Tibial nerve (tissue), 4 donors: Measurements from ENCODE around the gene PPP6R2. TPM values are rescaled to one million over a fixed set of nuclear protein-coding genes. Genes with fewer than 3 reads are reported as not detected.
A peak's percentile ranks its signal among the peaks of the same experiment; 100 is the strongest.
"Not testable (repeated sequence)": the region's sequence is repeated elsewhere in the genome, so short reads cannot be mapped to it uniquely, and the experiment has no call there.

Source experiments
- DNase-seq, 2 donors: peaks; one replicate each; pipeline ENCODE4 v3.0.0-alpha.2; 2019; ENCODE audit warnings: low spot score in 2 of 2
- H3K27ac ChIP-seq, 4 donors: fragments of 200-600 bp; sonication (generic) in 3 of 4; one replicate each; pipeline ENCODE4 v1.5.1; 2017 to 2019; ENCODE audit warnings: mild to moderate bottlenecking in 1 of 4
- H3K27me3 ChIP-seq, 2 donors: fragments of 200-600 bp; sonication (generic) in 1 of 2; one replicate each; pipeline versions ENCODE4 v1.5.1 to v1.6.0; 2017 to 2019
- H3K36me3 ChIP-seq, 3 donors: fragments of 200-600 bp; sonication (generic); one replicate each; pipeline ENCODE4 v1.5.1; 2018 to 2019
- H3K4me1 ChIP-seq, 4 donors: fragments of 200-600 bp; sonication (generic) in 3 of 4; one replicate each; pipeline ENCODE4 v1.5.1; 2017 to 2019
- H3K4me3 ChIP-seq, 4 donors: fragments of 200-600 bp; sonication (generic) in 3 of 4; one replicate each; pipeline ENCODE4 v1.5.1; 2017 to 2019; ENCODE audit warnings: mild to moderate bottlenecking in 1 of 4, moderate library complexity in 1 of 4
- H3K9me3 ChIP-seq, 4 donors: fragments of 200-600 bp; sonication (generic) in 3 of 4; one replicate each; pipeline ENCODE4 v1.5.1; 2017 to 2019
- EP300 ChIP-seq, 2 donors: sonication (generic); formaldehyde crosslinking; IDR thresholded peaks; one replicate each; pipeline ENCODE4 v1.6.1; 2017; ENCODE audit warnings: antibody characterized with exemption in 2 of 2, mild to moderate bottlenecking in 1 of 2
- POLR2A ChIP-seq, 2 donors: fragments of 450-650 bp; IDR thresholded peaks; one replicate each; pipeline ENCODE4 v1.6.1; 2017; ENCODE audit warnings: antibody characterized with exemption in 2 of 2, mild to moderate bottlenecking in 2 of 2, moderate library complexity in 2 of 2
- WGBS, 2 donors: methylation state at CpG; one replicate each; pipeline ENCODE4 v1.1.5; 2018; 5-methylcytosine and 5-hydroxymethylcytosine counted together
- total RNA-seq, 4 donors: library from RNA; depleted of rRNA; stranded (reverse); fragments of >200 nt; gene quantifications; one replicate each; pipeline ENCODE4 v1.1.0, GENCODE V29; 2016
- TF ChIP-seq, protein P1 (sequence below), 5 experiments: fragments of 200-600 bp in 3 of 5; fragments of 450-650 bp in 2 of 5; sonication (generic) in 3 of 5; IDR thresholded peaks; one replicate each; pipeline ENCODE4 v1.5.1; 2016 to 2019; ENCODE audit warnings: antibody characterized with exemption in 5 of 5, mild to moderate bottlenecking in 3 of 5, moderate library complexity in 2 of 5

Gene PPP6R2
- total RNA-seq, 4 donors from 2014 or later = 55.9 to 112 (median 76.7) TPM

DNA sequence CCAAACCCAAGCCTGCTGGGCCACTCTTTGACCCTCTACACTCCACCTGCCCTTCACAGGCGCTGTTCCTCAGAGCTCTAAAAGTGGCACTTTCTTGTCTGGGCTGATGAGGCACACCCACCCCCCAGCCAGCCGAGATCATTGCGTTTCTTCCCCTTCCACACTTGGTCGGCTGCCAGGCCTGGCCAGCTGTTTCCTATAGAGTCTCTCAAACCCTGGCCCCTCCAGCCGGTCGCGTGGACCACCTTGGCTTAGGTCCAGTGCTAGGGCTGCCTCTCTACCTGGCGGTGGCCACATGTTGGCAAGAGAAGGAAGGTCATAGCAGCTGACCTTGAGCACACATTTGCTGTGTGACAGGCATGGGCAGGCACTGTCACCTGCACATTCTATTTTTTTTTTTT is 60.6 kb downstream of the PPP6R2 start:
- no peak for TF ChIP-seq EP300 (IDR thresholded peaks at IDR 0.05)
- TF ChIP-seq, protein P1, sequence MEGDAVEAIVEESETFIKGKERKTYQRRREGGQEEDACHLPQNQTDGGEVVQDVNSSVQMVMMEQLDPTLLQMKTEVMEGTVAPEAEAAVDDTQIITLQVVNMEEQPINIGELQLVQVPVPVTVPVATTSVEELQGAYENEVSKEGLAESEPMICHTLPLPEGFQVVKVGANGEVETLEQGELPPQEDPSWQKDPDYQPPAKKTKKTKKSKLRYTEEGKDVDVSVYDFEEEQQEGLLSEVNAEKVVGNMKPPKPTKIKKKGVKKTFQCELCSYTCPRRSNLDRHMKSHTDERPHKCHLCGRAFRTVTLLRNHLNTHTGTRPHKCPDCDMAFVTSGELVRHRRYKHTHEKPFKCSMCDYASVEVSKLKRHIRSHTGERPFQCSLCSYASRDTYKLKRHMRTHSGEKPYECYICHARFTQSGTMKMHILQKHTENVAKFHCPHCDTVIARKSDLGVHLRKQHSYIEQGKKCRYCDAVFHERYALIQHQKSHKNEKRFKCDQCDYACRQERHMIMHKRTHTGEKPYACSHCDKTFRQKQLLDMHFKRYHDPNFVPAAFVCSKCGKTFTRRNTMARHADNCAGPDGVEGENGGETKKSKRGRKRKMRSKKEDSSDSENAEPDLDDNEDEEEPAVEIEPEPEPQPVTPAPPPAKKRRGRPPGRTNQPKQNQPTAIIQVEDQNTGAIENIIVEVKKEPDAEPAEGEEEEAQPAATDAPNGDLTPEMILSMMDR (IDR thresholded peaks at IDR 0.05) = no peak
- TF ChIP-seq POLR2A (IDR thresholded peaks at IDR 0.05) = no peak
- Histone ChIP-seq H3K27me3 (no peaks in the 10 kb centered on the region), H3K9me3 (no peaks in the 10 kb centered on the region), H3K4me1 (peaks cover 0 to 41% (median 1%) of the 10 kb centered on the region in 4 donors), H3K36me3 (peaks cover 0 to 34% (median 5%) of the 10 kb centered on the region in 3 donors), H3K4me3 (no peak overlapping the region), H3K27ac (peak overlapping the region in 2 of 4 donors; percentile 43 to 59)
- peak; percentile 49 to 55 for DNase-seq
- 43 to 48% methylated on average over 8 of the region's 8 CpGs for WGBS, 2 donors

DNA sequence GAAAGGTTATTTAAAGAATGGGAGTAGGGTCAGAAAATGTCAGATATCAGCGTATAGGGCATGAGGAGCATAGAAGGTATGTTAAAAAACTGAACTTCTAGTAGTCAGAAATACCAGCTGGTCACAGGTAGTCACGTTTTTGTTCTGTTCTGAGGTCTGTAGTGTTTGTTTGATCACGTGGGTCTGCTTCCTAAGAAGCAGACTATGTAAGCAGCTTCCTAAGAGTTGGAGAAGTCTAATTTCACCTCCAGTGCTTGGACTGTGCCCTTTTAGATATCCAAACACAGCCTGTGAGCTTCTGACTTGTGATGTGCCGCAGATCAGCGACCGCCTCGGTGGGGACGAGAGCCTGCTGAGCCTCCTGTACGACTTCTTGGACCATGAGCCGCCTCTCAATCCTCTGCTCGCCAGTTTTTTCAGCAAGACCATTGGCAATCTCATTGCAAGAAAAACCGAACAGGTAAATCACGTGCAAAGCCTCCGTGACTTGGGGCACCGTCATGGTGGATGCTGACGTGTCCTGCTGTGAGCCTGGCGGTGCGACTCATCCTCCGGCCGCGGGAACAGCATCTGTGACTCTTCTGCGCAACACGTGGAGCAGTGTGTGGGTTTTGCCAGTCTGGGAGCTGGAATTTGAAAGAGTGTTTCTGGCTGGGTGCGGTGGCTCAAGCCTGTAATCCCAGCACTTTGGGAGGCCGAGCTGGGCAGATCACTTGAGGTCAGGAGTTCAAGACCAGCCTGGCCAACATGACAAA is 63.5 kb downstream of the PPP6R2 start:
- Histone ChIP-seq H3K27ac (no peak overlapping the region), H3K9me3 (no peaks in the 10 kb centered on the region), H3K4me1 (peaks cover 0 to 21% (median 0%) of the 10 kb centered on the region in 4 donors), H3K4me3 (no peak overlapping the region), H3K36me3 (peaks cover 0 to 41% (median 5%) of the 10 kb centered on the region in 3 donors), H3K27me3 (no peaks in the 10 kb centered on the region)
- no peak for DNase-seq
- 92 to 93% methylated on average over 23 to 25 of the region's 25 CpGs for WGBS, 2 donors
- no peak for TF ChIP-seq POLR2A (IDR thresholded peaks at IDR 0.05)
- TF ChIP-seq, protein P1 (IDR thresholded peaks at IDR 0.05) = no peak
- no peak for TF ChIP-seq EP300 (IDR thresholded peaks at IDR 0.05)

DNA sequence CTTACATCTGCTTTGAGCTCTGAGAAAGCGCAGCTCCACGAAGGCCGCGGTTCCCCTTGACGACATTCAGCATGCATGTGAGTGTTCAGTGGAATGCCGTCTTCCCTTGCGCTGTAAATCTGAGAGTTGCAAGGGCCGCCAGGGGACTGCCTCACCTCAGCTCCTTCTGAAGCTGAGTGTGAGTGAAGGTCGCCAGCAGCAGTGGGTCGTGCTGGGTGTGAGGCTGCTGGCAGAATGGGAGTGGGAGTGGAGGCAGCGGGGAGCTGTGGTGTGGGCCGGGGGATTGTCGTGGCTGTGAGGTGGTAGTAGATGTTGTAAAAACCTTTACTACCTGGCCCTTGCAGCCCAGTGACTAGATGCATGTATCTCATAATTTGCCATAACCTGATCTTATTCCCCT is 65.2 kb downstream of the PPP6R2 start:
- no peak overlapping the region for H3K4me3 ChIP-seq
- 90 to 94% methylated on average over 13 of the region's 13 CpGs for WGBS, 2 donors
- no peak for TF ChIP-seq POLR2A (IDR thresholded peaks at IDR 0.05)
- TF ChIP-seq, protein P1 (IDR thresholded peaks at IDR 0.05) = no peak
- no peak for TF ChIP-seq EP300 (IDR thresholded peaks at IDR 0.05)
- no peaks in the 10 kb centered on the region for H3K27me3 ChIP-seq
- H3K9me3 ChIP-seq = no peaks in the 10 kb centered on the region
- no peak for DNase-seq
- H3K4me1 ChIP-seq = peaks cover 0 to 15% (median 2%) of the 10 kb centered on the region in 4 donors
- no peak overlapping the region for H3K27ac ChIP-seq
- peaks cover 0 to 41% (median 5%) of the 10 kb centered on the region in 3 donors for H3K36me3 ChIP-seq

DNA sequence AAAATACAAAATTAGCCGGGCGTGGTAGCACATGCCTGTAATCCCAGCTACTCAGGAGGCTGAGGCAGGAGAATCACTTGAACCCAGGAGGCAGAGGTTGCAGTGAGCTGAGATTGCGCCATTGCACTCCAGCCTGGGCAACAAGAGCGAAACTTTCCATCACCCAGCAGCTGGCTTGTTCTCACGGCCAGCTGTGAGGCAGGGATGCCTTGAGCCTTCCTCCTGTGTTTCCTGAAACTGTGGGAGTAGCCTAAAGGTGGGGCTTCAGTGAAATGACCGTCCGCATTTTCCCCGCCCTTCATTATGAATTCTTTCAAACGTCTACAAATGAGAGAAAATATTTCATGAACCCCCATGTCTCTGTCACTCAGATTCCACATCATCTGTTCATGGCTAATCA is 65.8 kb downstream of the PPP6R2 start:
- Histone ChIP-seq H3K4me1 (peaks cover 0 to 10% (median 2%) of the 10 kb centered on the region in 4 donors), H3K36me3 (peaks cover 0 to 47% (median 5%) of the 10 kb centered on the region in 3 donors)
- 77 to 80% methylated on average over 9 of the region's 9 CpGs for WGBS, 2 donors
- H3K4me3 ChIP-seq, H3K27ac ChIP-seq, H3K27me3 ChIP-seq, H3K9me3 ChIP-seq, DNase-seq: not testable (repeated sequence)

DNA sequence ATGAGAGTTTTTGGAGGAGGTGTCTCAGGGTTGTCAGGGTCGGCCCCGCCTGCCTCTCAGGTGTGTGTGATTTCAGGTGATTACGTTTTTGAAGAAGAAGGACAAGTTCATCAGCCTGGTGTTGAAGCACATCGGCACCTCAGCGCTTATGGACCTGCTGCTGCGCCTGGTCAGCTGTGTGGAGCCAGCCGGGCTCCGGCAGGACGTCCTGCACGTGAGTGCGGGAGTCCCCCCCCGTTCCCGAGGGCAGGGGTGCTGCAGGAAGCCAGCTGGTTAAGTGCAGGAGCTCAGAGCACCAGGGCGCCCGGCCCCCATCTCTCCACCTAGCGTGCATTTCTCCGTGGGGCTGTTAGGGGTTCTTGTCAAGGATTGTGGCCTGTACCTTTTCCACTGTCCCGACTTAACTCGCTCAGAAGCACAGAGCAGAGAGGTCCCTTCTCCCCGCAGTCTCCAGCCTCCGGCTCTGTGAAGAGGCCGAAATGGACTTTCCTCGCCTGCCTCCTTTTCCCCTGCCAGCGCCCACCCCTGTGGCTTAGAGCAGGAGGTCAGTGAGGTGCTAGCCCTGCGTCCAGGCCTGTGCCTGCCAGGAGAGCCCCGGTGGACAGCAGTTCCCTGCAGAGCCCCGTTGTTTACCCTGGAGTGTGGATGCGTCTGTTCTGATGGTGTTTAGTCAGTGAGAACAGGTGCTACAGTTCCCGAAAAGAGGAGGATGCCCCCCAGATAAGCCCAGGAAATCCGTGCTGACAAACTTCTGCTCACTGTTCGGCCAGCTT is 71.5 kb downstream of the PPP6R2 start:
- Histone ChIP-seq H3K4me3 (no peak overlapping the region), H3K4me1 (peaks cover 0 to 6% (median 2%) of the 10 kb centered on the region in 4 donors), H3K9me3 (no peaks in the 10 kb centered on the region), H3K36me3 (peaks cover 0 to 68% (median 31%) of the 10 kb centered on the region in 3 donors), H3K27me3 (no peaks in the 10 kb centered on the region), H3K27ac (no peak overlapping the region)
- no peak for TF ChIP-seq EP300 (IDR thresholded peaks at IDR 0.05)
- TF ChIP-seq, protein P1 (IDR thresholded peaks at IDR 0.05) = no peak
- TF ChIP-seq POLR2A (IDR thresholded peaks at IDR 0.05) = no peak
- no peak for DNase-seq
- WGBS, 2 donors = 94 to 95% methylated on average over 29 to 31 of the region's 31 CpGs
